Measurements from ENCODE around the gene TBC1D23. TPM values are rescaled to one million over a fixed set of nuclear protein-coding genes. Genes with fewer than 3 reads are reported as not detected.

The TBC1D23 gene
- total RNA-seq (100 to 1,000 TPM in 2 of 9 donors, 10 to 100 TPM in 7; 19.8 to 117 (median 61.1) TPM), polyA plus RNA-seq (10 to 100 TPM; 24.1 to 72.7 (median 24.2) TPM)
- long read RNA-seq, donor 1, transcript TBC1D23-201 (18 exons, 3,656 nt), result major isoform, 5 of 7 reads
- long read RNA-seq, donor 1, partial matches to known transcripts, result 0 of 7 reads
- long read RNA-seq, donor 1, other reads (novel, unspliced or antisense), result 0 of 7 reads
- long read RNA-seq, donor 2, partial matches to known transcripts, result 0 of 2 reads
- long read RNA-seq, donor 2, other reads (novel, unspliced or antisense), result 0 of 2 reads
- long read RNA-seq, donor 3, partial matches to known transcripts, result 10 of 15 reads
- long read RNA-seq, donor 3, other reads (novel, unspliced or antisense), result 0 of 15 reads
- long read RNA-seq, donor 4, full-length matches to known transcripts, result 22 of 34 reads
- long read RNA-seq, donor 4, partial matches to known transcripts, result 7 of 34 reads
- long read RNA-seq, donor 4, other reads (novel, unspliced or antisense), result 5 of 34 reads
- long read RNA-seq, donor 5, full-length matches to known transcripts, result 89 of 100 reads
- long read RNA-seq, donor 5, partial matches to known transcripts, result 1 of 100 reads
- long read RNA-seq, donor 5, other reads (novel, unspliced or antisense), result 10 of 100 reads
- long read RNA-seq, donor 6, transcript TBC1D23-201 (18 exons, 3,656 nt), result major isoform, 5 of 13 reads
- long read RNA-seq, donor 6, partial matches to known transcripts, result 2 of 13 reads
- long read RNA-seq, donor 6, other reads (novel, unspliced or antisense), result 1 of 13 reads
- long read RNA-seq, donor 7, partial matches to known transcripts, result 0 of 2 reads
- long read RNA-seq, donor 7, other reads (novel, unspliced or antisense), result 0 of 2 reads
- long read RNA-seq, donor 8, partial matches to known transcripts, result 0 of 5 reads
- long read RNA-seq, donor 8, other reads (novel, unspliced or antisense), result 0 of 5 reads
- long read RNA-seq, donor 9, partial matches to known transcripts, result 0 of 5 reads
- long read RNA-seq, donor 9, other reads (novel, unspliced or antisense), result 0 of 5 reads
- long read RNA-seq, donor 10, result 0 reads

- H3K27me3 ChIP-seq, result no peaks in the 10 kb centered on the region
- peak within 1 kb of the TSS; percentile 58 to 93 (median 92) for H3K4me3 ChIP-seq
- peak; percentile 83 to 99 for TF ChIP-seq POLR2A (IDR thresholded peaks at IDR 0.05)
- TF ChIP-seq, protein P1, sequence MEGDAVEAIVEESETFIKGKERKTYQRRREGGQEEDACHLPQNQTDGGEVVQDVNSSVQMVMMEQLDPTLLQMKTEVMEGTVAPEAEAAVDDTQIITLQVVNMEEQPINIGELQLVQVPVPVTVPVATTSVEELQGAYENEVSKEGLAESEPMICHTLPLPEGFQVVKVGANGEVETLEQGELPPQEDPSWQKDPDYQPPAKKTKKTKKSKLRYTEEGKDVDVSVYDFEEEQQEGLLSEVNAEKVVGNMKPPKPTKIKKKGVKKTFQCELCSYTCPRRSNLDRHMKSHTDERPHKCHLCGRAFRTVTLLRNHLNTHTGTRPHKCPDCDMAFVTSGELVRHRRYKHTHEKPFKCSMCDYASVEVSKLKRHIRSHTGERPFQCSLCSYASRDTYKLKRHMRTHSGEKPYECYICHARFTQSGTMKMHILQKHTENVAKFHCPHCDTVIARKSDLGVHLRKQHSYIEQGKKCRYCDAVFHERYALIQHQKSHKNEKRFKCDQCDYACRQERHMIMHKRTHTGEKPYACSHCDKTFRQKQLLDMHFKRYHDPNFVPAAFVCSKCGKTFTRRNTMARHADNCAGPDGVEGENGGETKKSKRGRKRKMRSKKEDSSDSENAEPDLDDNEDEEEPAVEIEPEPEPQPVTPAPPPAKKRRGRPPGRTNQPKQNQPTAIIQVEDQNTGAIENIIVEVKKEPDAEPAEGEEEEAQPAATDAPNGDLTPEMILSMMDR (IDR thresholded peaks at IDR 0.05), result peak in 2 of 6 experiments; percentile 22 to 26
- H3K9me3 ChIP-seq (replicated peaks in 1 of 3), result no peaks in the 10 kb centered on the region
- H3K27ac ChIP-seq, result peak within 1 kb of the TSS; percentile 95 to 98 (median 97)
- no peaks in the 10 kb centered on the region for H3K36me3 ChIP-seq (replicated peaks in 1 of 2)
- peak; percentile 98 to 100 (median 99) for DNase-seq
- intact Hi-C loops (cut with DNase I), result no loop called here
- WGBS, 4 donors, result 0 to 3% (median 1%) methylated on average over 22 to 49 of the region's 49 CpGs
- H3K4me1 ChIP-seq (replicated peaks in 1 of 2), result peaks cover 12 to 31% of the 10 kb centered on the region in 2 donors
Observed at GRCh38 chr3:100260685-100261484, at the start of gene TBC1D23. TSS of gene TBC1D23 (plus strand) at chr3:100260992. CDS start at chr3:100261019, 27 bp downstream.

DNA sequence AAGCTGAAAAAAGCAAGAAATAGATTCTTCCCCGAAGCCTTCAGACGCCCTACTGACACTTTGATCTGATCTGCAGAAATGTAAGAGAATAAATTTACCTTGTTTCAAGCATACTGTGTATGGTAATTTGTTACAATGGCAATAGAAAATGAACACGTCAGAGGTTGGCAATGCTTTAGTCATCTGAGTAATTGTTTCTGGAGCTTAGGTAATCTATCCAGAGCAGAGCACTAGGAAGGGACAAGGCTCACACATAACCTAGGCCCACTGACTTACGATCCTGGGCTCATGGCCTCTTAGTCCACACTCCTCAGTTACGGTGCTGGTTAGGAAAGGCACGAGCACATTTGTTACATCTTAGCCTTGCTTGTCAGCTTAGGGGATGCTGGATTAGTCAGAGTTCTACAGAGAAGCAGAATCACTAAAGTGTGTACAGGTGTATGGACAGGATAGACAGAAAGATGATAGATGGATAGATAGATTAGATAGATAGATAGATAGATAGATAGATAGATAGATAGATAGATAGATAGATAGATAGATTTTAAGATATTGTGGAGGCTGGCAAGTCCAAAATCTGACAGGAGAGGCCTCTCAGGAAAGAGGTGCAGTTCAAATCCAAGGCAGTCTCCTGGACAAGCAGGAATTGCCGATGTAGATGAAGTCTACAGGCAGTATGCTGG is 46.8 kb upstream of the TBC1D23 start:
- Histone ChIP-seq H3K9me3 (replicated peaks in 1 of 3) (no peaks in the 10 kb centered on the region), H3K27ac (no peak overlapping the region), H3K27me3 (no peaks in the 10 kb centered on the region), H3K4me3 (no peak overlapping the region), H3K4me1 (replicated peaks in 1 of 2) (peaks cover 0 to 10% of the 10 kb centered on the region in 2 donors), H3K36me3 (replicated peaks in 1 of 2) (no peaks in the 10 kb centered on the region)
- 84 to 92% (median 88%) methylated on average over 7 of the region's 7 CpGs for WGBS, 4 donors
- TF ChIP-seq, protein P1 (IDR thresholded peaks at IDR 0.05), result no peak
- no peak for TF ChIP-seq POLR2A (IDR thresholded peaks at IDR 0.05)
- intact Hi-C loops (cut with DNase I), result no loop called here
- no peak for DNase-seq

DNA sequence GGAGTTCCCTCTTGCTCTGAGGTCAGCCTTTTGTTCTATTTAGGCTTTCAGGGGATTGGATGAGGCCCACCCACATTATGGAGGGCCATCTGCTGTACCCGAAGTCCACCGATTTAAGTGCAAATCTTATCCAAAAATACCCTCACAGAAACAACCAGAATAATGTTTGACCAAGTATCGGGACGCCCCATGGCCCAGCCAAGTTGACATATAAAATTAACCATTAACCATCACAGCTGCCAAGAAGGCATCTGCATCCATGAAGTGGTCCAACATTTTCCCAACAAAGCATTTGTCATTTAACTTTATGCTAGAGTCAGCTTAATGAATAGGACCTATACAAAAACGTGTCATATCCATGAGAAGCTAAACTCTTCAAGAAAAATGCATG is 46.2 kb upstream of the TBC1D23 start:
- H3K27me3 ChIP-seq, result no peaks in the 10 kb centered on the region
- TF ChIP-seq, protein P1 (IDR thresholded peaks at IDR 0.05), result no peak
- peaks cover 0 to 10% of the 10 kb centered on the region in 2 donors for H3K4me1 ChIP-seq (replicated peaks in 1 of 2)
- no peak overlapping the region for H3K4me3 ChIP-seq
- H3K9me3 ChIP-seq (replicated peaks in 1 of 3), result no peaks in the 10 kb centered on the region
- no peak overlapping the region for H3K27ac ChIP-seq
- intact Hi-C loops (cut with DNase I), result no loop called here
- WGBS, 4 donors, result 85 to 90% (median 86%) methylated on average over 5 of the region's 5 CpGs
- H3K36me3 ChIP-seq (replicated peaks in 1 of 2), result no peaks in the 10 kb centered on the region
- DNase-seq, result no peak
